Thyroid gland (tissue), 4 donors: ENCODE data around the gene C12orf42. TPM values are rescaled to one million over a fixed set of nuclear protein-coding genes. Genes with fewer than 3 reads are reported as not detected.

Source experiments
- DNase-seq, 2 donors: peaks; one replicate each; pipeline ENCODE4 v3.0.0-alpha.2; 2019
- H3K27ac ChIP-seq, 3 donors: fragments of 200-600 bp; sonication (generic); 1 replicate in 2 of 3; 2 replicates in 1 of 3; pipeline ENCODE4 v1.5.1; 2016 to 2019; ENCODE audit warnings: mild to moderate bottlenecking in 1 of 3, moderate library complexity in 1 of 3
- H3K27me3 ChIP-seq: fragments of 200-600 bp; sonication (generic); one replicate; pipeline ENCODE4 v1.5.1; 2019
- H3K36me3 ChIP-seq, 2 donors: fragments of 200-600 bp; sonication (generic); one replicate each; pipeline ENCODE4 v1.5.1; 2016 to 2019
- H3K4me1 ChIP-seq, 2 donors: fragments of 200-600 bp; sonication (generic); one replicate each; pipeline ENCODE4 v1.5.1; 2017 to 2019
- H3K4me3 ChIP-seq, 3 donors: fragments of 200-600 bp; sonication (generic); replicated peaks in 1 of 3; 1 replicate in 2 of 3; 2 replicates in 1 of 3; pipeline ENCODE4 v1.5.1; 2016; ENCODE audit warnings: mild to moderate bottlenecking in 1 of 3
- H3K9me3 ChIP-seq: fragments of 200-600 bp; sonication (generic); one replicate; pipeline ENCODE4 v1.5.1; 2017
- POLR2A ChIP-seq, 2 donors: fragments of 450-650 bp; IDR thresholded peaks; one replicate each; pipeline ENCODE4 v1.6.1; 2017; ENCODE audit warnings: antibody characterized with exemption in 2 of 2, mild to moderate bottlenecking in 2 of 2, moderate library complexity in 1 of 2
- WGBS, 2 donors: methylation state at CpG; one replicate each; pipeline ENCODE4 v1.1.5; 2017; 5-methylcytosine and 5-hydroxymethylcytosine counted together
- intact Hi-C: fragments of 100-400 bp; cut with DNase I; formaldehyde crosslinking; loops from one replicate; pipeline ENCODE4 v1.15.1; 2023
- total RNA-seq, 4 donors: library from RNA; depleted of rRNA; stranded (reverse); fragments of >200 nt; gene quantifications; one replicate each; pipeline ENCODE4 v1.2.3, GENCODE V29; 2016
- TF ChIP-seq, protein P1 (sequence below), 6 experiments: fragments of 200-600 bp in 3 of 6; fragments of 450-650 bp in 3 of 6; sonication (generic) in 3 of 6; IDR thresholded peaks; one replicate each; pipeline ENCODE4 v1.5.1; 2016 to 2019; ENCODE audit warnings: antibody characterized with exemption in 6 of 6, mild to moderate bottlenecking in 2 of 6, inconsistent platforms in 1 of 6, moderate library complexity in 1 of 6

Gene C12orf42
- total RNA-seq, 4 donors from 2014 or later = not detected

DNA sequence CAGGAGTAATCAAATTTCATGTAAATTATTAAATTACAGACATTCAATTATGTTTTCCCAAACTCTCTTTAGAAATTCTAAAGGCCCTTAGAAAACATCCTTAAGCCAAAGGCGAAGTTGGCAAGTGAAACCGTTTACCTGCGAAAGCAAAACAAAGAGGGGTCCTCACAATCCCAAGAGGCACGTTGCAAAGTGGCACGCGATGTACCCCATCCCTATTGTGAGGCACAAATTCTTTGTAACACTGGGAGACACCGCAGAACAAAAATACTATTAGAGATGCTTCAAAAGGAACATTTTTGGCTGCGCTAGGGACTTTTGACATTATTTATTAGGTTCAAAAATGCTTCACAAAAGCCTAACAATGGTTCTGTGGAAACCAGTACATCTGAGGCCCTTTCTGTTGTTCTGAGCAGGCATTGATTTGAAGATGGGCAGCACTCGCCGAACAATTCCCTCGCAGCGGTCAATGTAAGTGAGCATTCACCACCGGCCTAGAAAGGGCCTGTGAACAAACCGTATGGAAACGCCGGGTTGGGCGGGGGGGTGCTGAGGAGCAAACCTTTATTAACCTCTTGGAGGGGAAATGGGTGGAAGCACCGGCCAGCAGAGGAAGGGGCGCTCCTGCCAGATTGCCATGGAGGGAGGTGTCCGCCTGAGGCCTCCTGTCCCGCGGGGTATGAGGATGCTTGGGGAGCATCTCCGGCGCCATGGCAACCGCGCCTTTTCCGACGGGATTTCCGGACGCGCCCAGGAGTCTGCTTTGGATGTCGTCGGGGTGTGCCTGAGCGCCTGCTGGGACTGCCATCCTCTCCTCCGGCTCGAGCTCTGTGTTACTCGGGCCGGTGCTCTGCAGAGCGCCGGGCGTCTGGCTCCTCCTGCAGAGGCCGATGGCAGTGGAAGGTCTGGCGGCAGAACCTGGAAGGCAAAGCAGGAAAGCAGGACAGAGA is 193.9 kb downstream of the C12orf42 start:
- no peaks in the 10 kb centered on the region for H3K4me1 ChIP-seq
- H3K27me3 ChIP-seq = peaks cover 3% of the 10 kb centered on the region
- TF ChIP-seq, protein P1, sequence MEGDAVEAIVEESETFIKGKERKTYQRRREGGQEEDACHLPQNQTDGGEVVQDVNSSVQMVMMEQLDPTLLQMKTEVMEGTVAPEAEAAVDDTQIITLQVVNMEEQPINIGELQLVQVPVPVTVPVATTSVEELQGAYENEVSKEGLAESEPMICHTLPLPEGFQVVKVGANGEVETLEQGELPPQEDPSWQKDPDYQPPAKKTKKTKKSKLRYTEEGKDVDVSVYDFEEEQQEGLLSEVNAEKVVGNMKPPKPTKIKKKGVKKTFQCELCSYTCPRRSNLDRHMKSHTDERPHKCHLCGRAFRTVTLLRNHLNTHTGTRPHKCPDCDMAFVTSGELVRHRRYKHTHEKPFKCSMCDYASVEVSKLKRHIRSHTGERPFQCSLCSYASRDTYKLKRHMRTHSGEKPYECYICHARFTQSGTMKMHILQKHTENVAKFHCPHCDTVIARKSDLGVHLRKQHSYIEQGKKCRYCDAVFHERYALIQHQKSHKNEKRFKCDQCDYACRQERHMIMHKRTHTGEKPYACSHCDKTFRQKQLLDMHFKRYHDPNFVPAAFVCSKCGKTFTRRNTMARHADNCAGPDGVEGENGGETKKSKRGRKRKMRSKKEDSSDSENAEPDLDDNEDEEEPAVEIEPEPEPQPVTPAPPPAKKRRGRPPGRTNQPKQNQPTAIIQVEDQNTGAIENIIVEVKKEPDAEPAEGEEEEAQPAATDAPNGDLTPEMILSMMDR (IDR thresholded peaks at IDR 0.05) = no peak
- no peak for TF ChIP-seq POLR2A (IDR thresholded peaks at IDR 0.05)
- intact Hi-C loops = no loop called here
- no peak for DNase-seq
- H3K9me3 ChIP-seq = no peaks in the 10 kb centered on the region
- no peaks in the 10 kb centered on the region for H3K36me3 ChIP-seq
- no peak overlapping the region for H3K4me3 ChIP-seq
- 19 to 26% methylated on average over 22 to 26 of the region's 43 CpGs for WGBS, 2 donors
- H3K27ac ChIP-seq = no peak overlapping the region

DNA sequence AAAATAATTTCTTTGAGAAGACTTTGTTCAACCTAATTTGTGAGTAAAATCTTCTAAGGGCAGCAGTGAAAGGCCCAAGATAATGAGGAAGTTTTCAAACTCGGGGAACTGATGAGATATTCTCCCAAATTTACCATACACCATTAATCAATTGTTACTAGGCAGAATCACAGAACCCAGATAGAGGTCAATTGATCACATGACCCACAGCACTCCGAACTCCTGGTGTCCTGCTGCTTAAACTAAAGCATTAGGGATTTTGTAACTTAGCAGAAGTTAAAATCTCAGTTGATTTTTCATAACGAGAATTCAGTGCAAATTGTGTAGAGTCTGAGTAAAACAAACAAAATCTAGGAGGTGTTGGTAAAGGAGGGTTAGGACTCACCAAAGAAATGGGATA is 207.8 kb downstream of the C12orf42 start:
- Histone ChIP-seq H3K4me1 (no peaks in the 10 kb centered on the region), H3K9me3 (no peaks in the 10 kb centered on the region), H3K4me3 (no peak overlapping the region), H3K36me3 (no peaks in the 10 kb centered on the region), H3K27me3 (no peaks in the 10 kb centered on the region), H3K27ac (no peak overlapping the region)
- no peak for DNase-seq
- WGBS, 2 donors = 54 to 58% methylated on average over 3 of the region's 3 CpGs
- intact Hi-C loops = no loop called here
- TF ChIP-seq, protein P1 (IDR thresholded peaks at IDR 0.05) = no peak
- TF ChIP-seq POLR2A (IDR thresholded peaks at IDR 0.05) = no peak

DNA sequence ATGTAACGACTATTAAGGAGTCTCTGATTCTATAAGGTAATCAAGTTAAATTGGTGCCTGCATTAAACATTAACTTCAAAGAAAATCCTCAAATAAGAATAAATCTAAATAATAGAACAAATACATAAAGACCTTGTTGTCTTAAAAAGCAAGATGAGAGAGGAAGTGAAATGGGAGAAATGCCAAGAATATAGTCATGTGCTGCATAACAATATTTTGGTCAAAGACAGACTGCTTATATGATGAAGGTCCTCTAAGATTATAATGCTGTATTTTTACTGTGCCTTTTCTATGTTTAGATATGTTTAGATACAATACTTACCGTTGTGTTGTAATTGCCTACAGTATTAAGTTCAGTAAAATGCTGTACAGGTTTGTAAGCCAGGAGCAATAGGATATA is 213.6 kb downstream of the C12orf42 start:
- H3K27me3 ChIP-seq = no peaks in the 10 kb centered on the region
- H3K27ac ChIP-seq = no peak overlapping the region
- H3K9me3 ChIP-seq = no peaks in the 10 kb centered on the region
- no peak for DNase-seq
- no peaks in the 10 kb centered on the region for H3K4me1 ChIP-seq
- 72 to 84% methylated on average over 2 of the region's 2 CpGs for WGBS, 2 donors
- H3K36me3 ChIP-seq = no peaks in the 10 kb centered on the region
- intact Hi-C loops = no loop called here
- TF ChIP-seq POLR2A (IDR thresholded peaks at IDR 0.05) = no peak
- TF ChIP-seq, protein P1 (IDR thresholded peaks at IDR 0.05) = no peak
- H3K4me3 ChIP-seq = no peak overlapping the region

DNA sequence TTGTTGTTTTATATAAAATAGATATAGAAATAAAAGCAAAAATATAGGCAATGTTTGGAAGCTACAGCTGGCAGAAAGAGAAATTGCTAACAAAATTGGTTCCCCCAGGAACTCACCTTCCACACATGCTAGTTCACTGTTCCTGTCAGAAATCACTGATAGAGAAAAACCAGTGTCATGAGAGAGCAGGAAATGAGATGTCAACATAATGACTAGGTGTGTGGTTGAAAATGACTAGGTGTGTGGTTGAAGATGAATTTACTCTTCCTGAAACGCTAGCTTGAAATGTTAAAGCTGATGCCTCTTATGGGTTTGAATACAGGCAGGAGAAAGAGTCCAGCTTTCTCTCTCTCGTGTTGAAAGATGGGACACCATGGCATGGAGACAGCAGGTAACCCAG is 216.3 kb downstream of the C12orf42 start:
- no peak for DNase-seq
- intact Hi-C loops = no loop called here
- H3K27ac ChIP-seq = no peak overlapping the region
- 54 to 58% methylated on average over 2 of the region's 2 CpGs for WGBS, 2 donors
- H3K4me1 ChIP-seq = no peaks in the 10 kb centered on the region
- TF ChIP-seq POLR2A (IDR thresholded peaks at IDR 0.05) = no peak
- TF ChIP-seq, protein P1 (IDR thresholded peaks at IDR 0.05) = no peak
- H3K27me3 ChIP-seq = no peaks in the 10 kb centered on the region
- no peaks in the 10 kb centered on the region for H3K9me3 ChIP-seq
- H3K4me3 ChIP-seq = no peak overlapping the region
- no peaks in the 10 kb centered on the region for H3K36me3 ChIP-seq

DNA sequence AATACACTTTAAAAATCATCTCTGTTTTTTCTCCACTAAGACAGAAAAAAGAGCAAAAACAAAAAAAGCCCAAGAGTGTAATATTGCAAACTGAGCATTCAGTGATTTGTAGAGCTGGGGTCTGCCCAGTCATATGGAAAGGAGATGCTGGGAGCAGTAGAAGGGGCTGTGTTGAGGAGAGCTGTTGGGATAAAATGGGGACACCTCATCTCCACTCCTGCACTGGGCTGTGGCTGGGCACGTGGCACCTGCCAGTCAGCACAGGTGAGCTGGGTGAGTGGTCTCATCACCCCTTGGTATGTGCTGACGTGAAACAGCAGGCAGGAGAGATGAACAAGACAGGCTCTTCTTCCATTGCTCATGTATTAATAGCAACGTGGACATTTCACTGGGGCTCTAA is 217.4 kb downstream of the C12orf42 start:
- Histone ChIP-seq H3K36me3 (no peaks in the 10 kb centered on the region), H3K4me3 (no peak overlapping the region), H3K9me3 (no peaks in the 10 kb centered on the region), H3K27me3 (no peaks in the 10 kb centered on the region), H3K27ac (no peak overlapping the region), H3K4me1 (no peaks in the 10 kb centered on the region)
- 54 to 65% methylated on average over 3 of the region's 3 CpGs for WGBS, 2 donors
- intact Hi-C loops = no loop called here
- DNase-seq = no peak
- no peak for TF ChIP-seq POLR2A (IDR thresholded peaks at IDR 0.05)
- TF ChIP-seq, protein P1 (IDR thresholded peaks at IDR 0.05) = no peak
